HepG2 (cell line): Measurements from ENCODE around the gene DHX32. TPM values are rescaled to one million over a fixed set of nuclear protein-coding genes. Genes with fewer than 3 reads are reported as not detected.

ENCODE experiments used
- ATAC-seq: fragments of 200-7000 bp; cut with Tn5 transposase; 3 replicates; pipeline ENCODE4 v1.9.1; 2020; ENCODE audit warnings: mild to moderate bottlenecking, moderate library complexity
- BruUV-seq: library from RNA; stranded (reverse); fragments of 400-500 nt; replicated peaks from 2 replicates; lab custom pipeline; 2021; lab: Mats Ljungman, UMichigan
- CTCF ChIA-PET: fragments of 300-600 bp; formaldehyde crosslinking; extraction: SDS; loops from one replicate; lab custom pipeline; 2021; ENCODE audit warnings: low total read pairs, inconsistent platforms, low intra/inter-chr PET ratio; lab: Yijun Ruan, JAX
- POLR2A ChIA-PET: fragments of 350-600 bp; sonication (Branson Sonifier 250); formaldehyde crosslinking; loops from one replicate; lab custom pipeline; 2020; ENCODE audit warnings: antibody characterized with exemption, inconsistent platforms; lab: Yijun Ruan, JAX
- DNase-seq: peaks from one replicate; pipeline ENCODE4 v3.0.0-alpha.2; 2015; ENCODE audit warnings: low spot score
- FAIRE-seq: peaks from 3 replicates; lab custom pipeline; 2011; peaks lifted over from hg19 to GRCh38; lab: Jason Lieb, UNC
- H2AFZ ChIP-seq: one replicate; pipeline ENCODE4 v1.6.1; 2011; ENCODE audit warnings: low read length, inconsistent platforms
- H3K27ac ChIP-seq: fragments of 300-600 bp; 3 replicates; pipeline ENCODE4 v1.8.0; 2011; ENCODE audit warnings: mixed run types, mild to moderate bottlenecking, mixed read lengths, low read length, inconsistent platforms; ENCODE audit not compliant: insufficient read depth; ENCODE audit errors: extremely low read length
- H3K27me3 ChIP-seq, 2 experiments: fragments of 200-600 bp in 1 of 2; 2 replicates in 1 of 2; 3 replicates in 1 of 2; pipeline versions ENCODE4 v1.6.0 to v1.8.0; 2011; ENCODE audit warnings: low read length in 2 of 2, mild to moderate bottlenecking in 2 of 2, moderate library complexity in 2 of 2, inconsistent platforms in 1 of 2; ENCODE audit not compliant: insufficient read depth in 2 of 2, control insufficient read depth in 1 of 2
- H3K36me3 ChIP-seq, 2 experiments: fragments of 200-600 bp in 1 of 2; replicated peaks in 1 of 2; 2 replicates in 1 of 2; 3 replicates in 1 of 2; pipeline versions ENCODE4 v1.5.1 to v1.8.0; 2011; ENCODE audit warnings: low read length in 2 of 2, inconsistent platforms in 1 of 2; ENCODE audit not compliant: insufficient read depth in 2 of 2, control insufficient read depth in 1 of 2
- H3K4me1 ChIP-seq: 2 replicates; pipeline ENCODE4 v1.5.1; 2012; ENCODE audit warnings: low read length, inconsistent platforms; ENCODE audit not compliant: insufficient read depth
- H3K4me2 ChIP-seq: 2 replicates; pipeline ENCODE4 v1.6.0; 2011; ENCODE audit warnings: low read depth, low read length, inconsistent platforms
- H3K4me3 ChIP-seq, 3 experiments: fragments of 200-600 bp in 1 of 3; sonication (generic), shearing (Covaris generic) in 1 of 3; replicated peaks in 1 of 3; 2 replicates each; pipeline ENCODE4 v1.5.1; 2011 to 2016; ENCODE audit warnings: low read length in 3 of 3, inconsistent platforms in 2 of 3, low read depth in 2 of 3, mild to moderate bottlenecking in 2 of 3, control low read depth in 1 of 3, mixed read lengths in 1 of 3; ENCODE audit not compliant: insufficient read depth in 1 of 3
- H3K79me2 ChIP-seq: one replicate; pipeline ENCODE4 v1.6.1; 2011; ENCODE audit warnings: low read length, inconsistent platforms; ENCODE audit not compliant: insufficient read depth
- H3K9ac ChIP-seq: 2 replicates; pipeline ENCODE4 v1.6.0; 2011; ENCODE audit warnings: mild to moderate bottlenecking, low read depth, low read length, inconsistent platforms; ENCODE audit not compliant: insufficient read depth
- H3K9me3 ChIP-seq: 2 replicates; pipeline ENCODE4 v1.5.1; 2012; ENCODE audit warnings: mild to moderate bottlenecking, low read length
- H4K20me1 ChIP-seq: 2 replicates; pipeline ENCODE4 v1.6.0; 2011; ENCODE audit warnings: inconsistent platforms, mild to moderate bottlenecking, low read length, moderate library complexity; ENCODE audit not compliant: insufficient read depth
- HIVEP1 ChIP-seq: sonication (generic); formaldehyde crosslinking; IDR thresholded peaks from 2 replicates; pipeline ENCODE4 v1.4.0; 2020; ENCODE audit warnings: mild to moderate bottlenecking, missing genetic modification reagents
- HOXA5 ChIP-seq: sonication (generic); formaldehyde crosslinking; IDR thresholded peaks from 2 replicates; pipeline ENCODE4 v1.4.0; 2020; ENCODE audit warnings: missing genetic modification reagents
- JUND ChIP-seq: sonication (generic); formaldehyde crosslinking; IDR thresholded peaks from 2 replicates; pipeline ENCODE4 v1.8.0; 2022; ENCODE audit warnings: mild to moderate bottlenecking, missing genetic modification reagents
- MATR3 ChIP-seq: sonication (generic); formaldehyde crosslinking; IDR thresholded peaks from 2 replicates; pipeline ENCODE4 v1.4.0; 2020; ENCODE audit warnings: missing genetic modification reagents
- NFE2L1 ChIP-seq: sonication (generic); formaldehyde crosslinking; IDR thresholded peaks from 2 replicates; pipeline ENCODE4 v1.4.0; 2020; ENCODE audit warnings: missing genetic modification reagents, mild to moderate bottlenecking, borderline replicate concordance
- NR2C2 ChIP-seq: sonication (generic); formaldehyde crosslinking; IDR thresholded peaks from 2 replicates; pipeline ENCODE4 v1.4.0; 2020; ENCODE audit warnings: missing genetic modification reagents, mild to moderate bottlenecking, moderate library complexity, borderline replicate concordance
- PAWR ChIP-seq: sonication (generic); formaldehyde crosslinking; IDR thresholded peaks from 2 replicates; pipeline ENCODE4 v1.4.0; 2020; ENCODE audit warnings: missing genetic modification reagents, mild to moderate bottlenecking, borderline replicate concordance
- PHF21A ChIP-seq: sonication (generic); formaldehyde crosslinking; IDR thresholded peaks from 2 replicates; pipeline ENCODE4 v1.5.0; 2020; ENCODE audit warnings: mild to moderate bottlenecking, missing genetic modification reagents
- RFX1 ChIP-seq: fragments of 450-650 bp; IDR thresholded peaks from 2 replicates; pipeline ENCODE4 v1.6.1; 2017
- SMARCC2 ChIP-seq: fragments of 450-650 bp; IDR thresholded peaks from 2 replicates; pipeline ENCODE4 v1.6.1; 2017; ENCODE audit warnings: antibody characterized with exemption, mild to moderate bottlenecking
- SMYD3 ChIP-seq: sonication (generic); formaldehyde crosslinking; IDR thresholded peaks from 2 replicates; pipeline ENCODE4 v1.8.1; 2023; ENCODE audit warnings: mild to moderate bottlenecking, missing genetic modification reagents
- ZBTB7B ChIP-seq: sonication (generic); formaldehyde crosslinking; IDR thresholded peaks from 2 replicates; pipeline ENCODE4 v1.4.0; 2020; ENCODE audit warnings: missing genetic modification reagents
- ZNF577 ChIP-seq: sonication (generic); formaldehyde crosslinking; IDR thresholded peaks from 2 replicates; pipeline ENCODE4 v1.4.0; 2020; ENCODE audit warnings: mild to moderate bottlenecking, low read depth, missing genetic modification reagents, borderline replicate concordance
- WGBS: methylation state at CpG from one replicate; pipeline ENCODE4 v1.1.6; 2017; ENCODE audit warnings: low lambda C conversion rate; 5-methylcytosine and 5-hydroxymethylcytosine counted together
- in situ Hi-C: cut with HindIII; loops from 2 replicates; pipeline ENCODE4 v1.10.0; 2017; ENCODE audit warnings: low pct_unique_long_range_greater_than_20kb; ENCODE audit not compliant: extremely low pct_ligation_motif_present
- intact Hi-C: fragments of 100-400 bp; cut with micrococcal nuclease; formaldehyde crosslinking; loops from one replicate; pipeline ENCODE4 v1.10.0; 2022; ENCODE audit not compliant: unreplicated experiment
- polyA plus RNA-seq, 8 experiments: library from polyadenylated mRNA; depleted of rRNA in 3 of 8; stranded (reverse) in 7 of 8; unstranded in 1 of 8; fragments of >200 nt; fragmentation: Illumina TruSeq in 4 of 8; extraction: Trizol in 4 of 8; gene quantifications; 2 replicates each; pipeline versions ENCODE4 v1.2.1 to v1.2.3, GENCODE V29; 2011 to 2016; ENCODE audit warnings: low read depth in 4 of 8, missing spikeins in 1 of 8, mixed read lengths in 1 of 8; ENCODE audit not compliant: insufficient read depth in 1 of 8
- total RNA-seq, 5 experiments: library from RNA; depleted of rRNA; stranded (reverse); fragments of >200 nt; fragmentation: Illumina TruSeq; extraction: Trizol; gene quantifications; 2 replicates each; pipeline ENCODE4 v1.2.3, GENCODE V29; 2016; ENCODE audit warnings: low read depth in 1 of 5
- TF ChIP-seq, protein P1 (sequence below): sonication (generic); formaldehyde crosslinking; IDR thresholded peaks from 2 replicates; pipeline ENCODE4 v1.5.1; 2020; ENCODE audit warnings: missing genetic modification reagents, mild to moderate bottlenecking, borderline replicate concordance
- TF ChIP-seq, protein P2 (sequence below): sonication (generic); formaldehyde crosslinking; IDR thresholded peaks from 2 replicates; pipeline ENCODE4 v1.4.0; 2020; ENCODE audit warnings: mild to moderate bottlenecking, missing genetic modification reagents
- TF ChIP-seq, protein P3 (sequence below): sonication (generic); formaldehyde crosslinking; IDR thresholded peaks from 2 replicates; pipeline ENCODE4 v1.8.1; 2023; ENCODE audit warnings: mild to moderate bottlenecking, missing genetic modification reagents, borderline replicate concordance

The DHX32 gene
- total and polyA plus RNA-seq, 2 of the 13 experiments (the other 11 are each of a cell fraction or from before 2014, with no cell fraction given) = 15.5 to 16.5 TPM

- ChIA-PET CTCF (no interaction called here), POLR2A (interaction anchor here (1.2 kb wide), 1 partner anchor 21 kb away, joined by 6 read pairs; the partner anchor contains the start of genes BCCIP and UROS)
- no TSS peak for BruUV-seq
- peaks cover 13 to 38% of the 10 kb centered on the region in 2 experiments for H3K36me3 ChIP-seq
- in situ Hi-C loops = no loop called here
- H2AFZ ChIP-seq = no peak overlapping the region
- H3K4me2 ChIP-seq = no peak overlapping the region
- intact Hi-C loops = no loop called here
- TF ChIP-seq, protein P1, sequence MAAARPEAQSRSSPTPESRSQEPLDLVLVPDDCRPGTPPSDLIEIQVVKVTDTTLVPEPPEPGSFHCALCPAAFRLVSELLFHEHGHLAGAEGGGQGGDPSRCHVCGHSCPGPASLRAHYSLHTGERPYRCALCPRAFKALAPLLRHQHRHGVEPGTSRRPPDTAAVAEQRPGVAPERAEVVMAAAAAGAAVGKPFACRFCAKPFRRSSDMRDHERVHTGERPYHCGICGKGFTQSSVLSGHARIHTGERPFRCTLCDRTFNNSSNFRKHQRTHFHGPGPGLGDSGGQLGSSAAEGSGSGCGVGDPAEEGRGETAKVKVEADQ (CRISPR knock-in tag) = no peak
- TF ChIP-seq NFE2L1 (CRISPR knock-in tag) (no peak), ZBTB7B (CRISPR knock-in tag) (no peak), MATR3 (CRISPR knock-in tag) (no peak), PAWR (CRISPR knock-in tag) (no peak), ZNF577 (CRISPR knock-in tag) (no peak), SMYD3 (CRISPR knock-in tag) (no peak), HOXA5 (no peak), HIVEP1 (no peak), RFX1 (no peak), SMARCC2 (no peak), JUND (CRISPR knock-in tag) (no peak), PHF21A (CRISPR knock-in tag) (no peak), NR2C2 (CRISPR knock-in tag) (no peak)
- TF ChIP-seq, protein P2, sequence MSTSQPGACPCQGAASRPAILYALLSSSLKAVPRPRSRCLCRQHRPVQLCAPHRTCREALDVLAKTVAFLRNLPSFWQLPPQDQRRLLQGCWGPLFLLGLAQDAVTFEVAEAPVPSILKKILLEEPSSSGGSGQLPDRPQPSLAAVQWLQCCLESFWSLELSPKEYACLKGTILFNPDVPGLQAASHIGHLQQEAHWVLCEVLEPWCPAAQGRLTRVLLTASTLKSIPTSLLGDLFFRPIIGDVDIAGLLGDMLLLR (CRISPR knock-in tag) = no peak
- TF ChIP-seq, protein P3, sequence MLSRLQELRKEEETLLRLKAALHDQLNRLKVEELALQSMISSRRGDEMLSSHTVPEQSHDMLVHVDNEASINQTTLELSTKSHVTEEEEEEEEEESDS (CRISPR knock-in tag) = no peak
- no peak for FAIRE-seq
- no peaks in the 10 kb centered on the region for H3K79me2 ChIP-seq
- WGBS = 85% methylated on average over 9 of the region's 9 CpGs
- no peak overlapping the region for H3K9ac ChIP-seq
- no peak overlapping the region for H3K4me3 ChIP-seq
- H4K20me1 ChIP-seq = no peaks in the 10 kb centered on the region
- no peak for DNase-seq
- no peak for ATAC-seq
- H3K9me3 ChIP-seq = no peaks in the 10 kb centered on the region
- peaks cover 30% of the 10 kb centered on the region for H3K4me1 ChIP-seq
- H3K27ac ChIP-seq = no peak overlapping the region
- no peaks in the 10 kb centered on the region for H3K27me3 ChIP-seq
Measured at GRCh38 chr10:125843603-125844329, 37.3 kb downstream of the DHX32 start.
